Caco-2 (cell line): Measurements from ENCODE around the gene SPCS1. TPM values are rescaled to one million over a fixed set of nuclear protein-coding genes. Genes with fewer than 3 reads are reported as not detected.

Experiments
- BruUV-seq: library from RNA; stranded (reverse); fragments of 400-500 nt; replicated peaks from 2 replicates; lab custom pipeline; 2021; lab: Mats Ljungman, UMichigan
- CTCF ChIA-PET: fragments of 300-600 bp; sonication (Branson Sonifier 250); formaldehyde crosslinking; loops from one replicate; lab custom pipeline; 2022; ENCODE audit warnings: antibody characterized with exemption; lab: Charles Lee
- POLR2A ChIA-PET: fragments of 300-600 bp; sonication (Branson Sonifier 250); formaldehyde crosslinking; loops from one replicate; lab custom pipeline; 2022; ENCODE audit warnings: antibody characterized with exemption; lab: Charles Lee
- DNase-seq, 2 experiments: peaks; one replicate each; pipeline versions ENCODE4 v3.0.0 to v3.0.0-alpha.2; 2020 to 2022
- H3K27me3 ChIP-seq: replicated peaks from 2 replicates; pipeline ENCODE4 v1.6.0; 2011; ENCODE audit warnings: low read length; ENCODE audit not compliant: control insufficient read depth, insufficient read depth
- H3K36me3 ChIP-seq: 2 replicates; pipeline ENCODE4 v1.5.1; 2011; ENCODE audit warnings: low read length; ENCODE audit not compliant: control insufficient read depth, insufficient read depth
- H3K4me1 ChIP-seq: fragments of 250-450 bp; sonication (Bioruptor Pico); 2 replicates; pipeline ENCODE4 v1.5.1; 2020; ENCODE audit warnings: mild to moderate bottlenecking
- H3K4me3 ChIP-seq: 2 replicates; pipeline ENCODE4 v1.5.1; 2011; ENCODE audit warnings: low read depth, mild to moderate bottlenecking, control low read depth, low read length
- H3K9me3 ChIP-seq: fragments of 250-450 bp; sonication (Bioruptor Pico); 2 replicates; pipeline ENCODE4 v1.5.1; 2020; ENCODE audit warnings: mild to moderate bottlenecking, moderate library complexity
- H3K27ac Mint-ChIP-seq: one replicate; pipeline ENCODE4 v1.8.0; 2022; ENCODE audit warnings: mixed read lengths; ENCODE audit not compliant: unreplicated experiment
- H3K27me3 Mint-ChIP-seq: one replicate; pipeline ENCODE4 v1.8.0; 2022; ENCODE audit warnings: mixed read lengths; ENCODE audit not compliant: insufficient read depth, unreplicated experiment
- H3K36me3 Mint-ChIP-seq: one replicate; pipeline ENCODE4 v1.8.0; 2022; ENCODE audit warnings: mild to moderate bottlenecking, mixed read lengths; ENCODE audit not compliant: insufficient read depth, unreplicated experiment
- H3K4me1 Mint-ChIP-seq: one replicate; pipeline ENCODE4 v1.8.0; 2022; ENCODE audit warnings: low read depth, mixed read lengths; ENCODE audit not compliant: unreplicated experiment
- H3K4me3 Mint-ChIP-seq: one replicate; pipeline ENCODE4 v1.8.0; 2022; ENCODE audit warnings: mild to moderate bottlenecking, moderate library complexity, mixed read lengths; ENCODE audit not compliant: unreplicated experiment
- H3K9me3 Mint-ChIP-seq: one replicate; pipeline ENCODE4 v1.8.0; 2022; ENCODE audit warnings: mixed read lengths; ENCODE audit not compliant: unreplicated experiment
- CTCF ChIP-seq, 2 experiments: fragments of 200-600 bp in 1 of 2; IDR thresholded peaks; 1 replicate in 1 of 2; 2 replicates in 1 of 2; pipeline versions ENCODE4 v1.5.1 to v1.8.0; 2011 to 2022; ENCODE audit warnings: antibody characterized with exemption in 1 of 2, control low read depth in 1 of 2, inconsistent platforms in 1 of 2, low read depth in 1 of 2, low read length in 1 of 2, mild to moderate bottlenecking in 1 of 2, moderate library complexity in 1 of 2; ENCODE audit not compliant: insufficient read depth in 1 of 2, severe bottlenecking in 1 of 2, unreplicated experiment in 1 of 2
- intact Hi-C: fragments of 100-400 bp; cut with micrococcal nuclease; formaldehyde crosslinking; loops from one replicate; pipeline ENCODE4 v1.10.0; 2022; ENCODE audit not compliant: unreplicated experiment
- total RNA-seq: library from RNA; stranded (reverse); gene quantifications from 2 replicates; pipeline ENCODE4 v1.2.3, GENCODE V29; 2022

Gene SPCS1
- total RNA-seq, 1 experiment from 2014 or later = 153 TPM

GRCh38 chr3:52696830-52697631 lies 8.9 kb upstream of the SPCS1 start:
- H3K9me3 ChIP-seq = no peaks in the 10 kb centered on the region
- no peaks in the 10 kb centered on the region for H3K4me1 ChIP-seq
- H3K27ac Mint-ChIP-seq = no peak overlapping the region
- H3K36me3 ChIP-seq = peaks cover 1% of the 10 kb centered on the region; the same call in 1 of the 2 replicates
- BruUV-seq = no TSS peak
- H3K4me3 Mint-ChIP-seq = no peak overlapping the region
- no peaks in the 10 kb centered on the region for H3K4me1 Mint-ChIP-seq
- H3K4me3 ChIP-seq = no peak overlapping the region
- H3K27me3 Mint-ChIP-seq = no peaks in the 10 kb centered on the region
- no peak for DNase-seq
- H3K9me3 Mint-ChIP-seq = no peaks in the 10 kb centered on the region
- TF ChIP-seq CTCF (IDR thresholded peaks at IDR 0.05; ENCODE audit: insufficient read depth in 1 of 2, low read depth in 1 of 2, low read length in 1 of 2, severe bottlenecking in 1 of 2, unreplicated experiment in 1 of 2) = no peak
- CTCF ChIA-PET = interaction anchor here (0.6 kb wide), 1 partner anchor 144 kb away, joined by 4 read pairs; no protein-coding TSS in a partner anchor
- POLR2A ChIA-PET = no interaction called here
- intact Hi-C loops = no loop called here
- no peaks in the 10 kb centered on the region for H3K27me3 ChIP-seq
- peaks cover 76% of the 10 kb centered on the region for H3K36me3 Mint-ChIP-seq

- peaks cover 1% of the 10 kb centered on the region; the same call in 1 of the 2 replicates for H3K36me3 ChIP-seq
- intact Hi-C loops = no loop called here
- H3K27ac Mint-ChIP-seq = no peak overlapping the region
- no peak overlapping the region for H3K4me3 ChIP-seq
- H3K4me3 Mint-ChIP-seq = no peak overlapping the region
- H3K4me1 ChIP-seq = no peaks in the 10 kb centered on the region
- TF ChIP-seq CTCF (IDR thresholded peaks at IDR 0.05; ENCODE audit: insufficient read depth in 1 of 2, low read depth in 1 of 2, low read length in 1 of 2, severe bottlenecking in 1 of 2, unreplicated experiment in 1 of 2) = no peak
- H3K36me3 Mint-ChIP-seq = peaks cover 71% of the 10 kb centered on the region
- H3K27me3 ChIP-seq = no peaks in the 10 kb centered on the region
- no peaks in the 10 kb centered on the region for H3K27me3 Mint-ChIP-seq
- POLR2A ChIA-PET = no interaction called here
- H3K9me3 Mint-ChIP-seq = no peaks in the 10 kb centered on the region
- no peak for DNase-seq
- no peaks in the 10 kb centered on the region for H3K9me3 ChIP-seq
- CTCF ChIA-PET = interaction anchor here (0.6 kb wide), 1 partner anchor 145 kb away, joined by 4 read pairs; no protein-coding TSS in a partner anchor
- no TSS peak for BruUV-seq
- no peaks in the 10 kb centered on the region for H3K4me1 Mint-ChIP-seq
These were observed 8.3 kb upstream of the SPCS1 start for GRCh38 chr3:52697632-52697965.

GRCh38 chr3:52703341-52703740 lies 2.6 kb upstream of the SPCS1 start:
- peaks cover 21% of the 10 kb centered on the region for H3K36me3 Mint-ChIP-seq
- Histone ChIP-seq H3K27me3 (no peaks in the 10 kb centered on the region), H3K9me3 (no peaks in the 10 kb centered on the region), H3K4me1 (peaks cover 9% of the 10 kb centered on the region; the same call in 1 of the 2 replicates), H3K4me3 (no peak overlapping the region), H3K36me3 (no peaks in the 10 kb centered on the region)
- CTCF ChIA-PET = no interaction called here
- no peak overlapping the region for H3K4me3 Mint-ChIP-seq
- POLR2A ChIA-PET = no interaction called here
- H3K27ac Mint-ChIP-seq = no peak overlapping the region
- no peak for TF ChIP-seq CTCF (IDR thresholded peaks at IDR 0.05; ENCODE audit: insufficient read depth in 1 of 2, low read depth in 1 of 2, low read length in 1 of 2, severe bottlenecking in 1 of 2, unreplicated experiment in 1 of 2)
- H3K4me1 Mint-ChIP-seq = peaks cover 7% of the 10 kb centered on the region
- intact Hi-C loops = no loop called here
- no peak for DNase-seq
- H3K27me3 Mint-ChIP-seq = no peaks in the 10 kb centered on the region
- BruUV-seq = no TSS peak
- H3K9me3 Mint-ChIP-seq = no peaks in the 10 kb centered on the region
